SK-N-SH treated with all-trans-retinoic acid at 6 μM for 48 hours (cell line): Measurements from ENCODE around the gene STXBP2.

Experiments
- ATAC-seq: fragments of 200-7000 bp; cut with Tn5 transposase; 3 replicates; pipeline ENCODE4 v1.9.1; 2020; ENCODE audit warnings: mild to moderate bottlenecking, moderate library complexity
- ARNTL ChIP-seq: fragments of 450-650 bp; formaldehyde crosslinking; IDR thresholded peaks from 2 replicates; pipeline ENCODE4 v1.5.0; 2020; ENCODE audit warnings: low read depth, mild to moderate bottlenecking, moderate library complexity, borderline replicate concordance
- CREB5 ChIP-seq: fragments of 250-450 bp; sonication (Bioruptor Pico); IDR thresholded peaks from 2 replicates; pipeline ENCODE4 v1.5.1; 2020; ENCODE audit warnings: low read depth, mild to moderate bottlenecking, moderate library complexity
- ESRRG ChIP-seq: fragments of 250-450 bp; sonication (Bioruptor Pico); IDR thresholded peaks from 2 replicates; pipeline ENCODE4 v1.6.1; 2021; ENCODE audit warnings: mild to moderate bottlenecking
- ISL1 ChIP-seq: fragments of 250-450 bp; sonication (Bioruptor Pico); IDR thresholded peaks from 2 replicates; pipeline ENCODE4 v2.1.2; 2022; ENCODE audit warnings: mild to moderate bottlenecking, moderate library complexity
- OSR1 ChIP-seq: fragments of 250-450 bp; sonication (Bioruptor Pico); IDR thresholded peaks from 2 replicates; pipeline ENCODE4 v1.8.0; 2022; ENCODE audit warnings: moderate library complexity, mild to moderate bottlenecking, inconsistent platforms
- PATZ1 ChIP-seq: fragments of 250-450 bp; sonication (Bioruptor Pico); IDR thresholded peaks from 2 replicates; pipeline ENCODE4 v1.8.0; 2020; ENCODE audit warnings: mild to moderate bottlenecking, moderate library complexity, borderline replicate concordance
- RARB ChIP-seq: fragments of 250-450 bp; sonication (Bioruptor Pico); IDR thresholded peaks from 2 replicates; pipeline ENCODE4 v1.8.0; 2021; ENCODE audit warnings: mild to moderate bottlenecking, moderate library complexity
- TCF4 ChIP-seq: fragments of 250-450 bp; sonication (Bioruptor Pico); IDR thresholded peaks from 2 replicates; pipeline ENCODE4 v1.8.0; 2021; ENCODE audit warnings: mild to moderate bottlenecking, moderate library complexity, borderline replicate concordance
- TOX ChIP-seq: fragments of 250-450 bp; sonication (Bioruptor Pico); IDR thresholded peaks from 2 replicates; pipeline ENCODE4 v1.8.0; 2021; ENCODE audit warnings: mild to moderate bottlenecking, moderate library complexity, borderline replicate concordance
- TSHZ2 ChIP-seq: fragments of 250-450 bp; sonication (Bioruptor Pico); IDR thresholded peaks from 2 replicates; pipeline ENCODE4 v1.5.0; 2020; ENCODE audit warnings: mild to moderate bottlenecking, moderate library complexity
- ZC3H10 ChIP-seq: fragments of 250-450 bp; sonication (Bioruptor Pico); IDR thresholded peaks from 2 replicates; pipeline ENCODE4 v1.5.1; 2021; ENCODE audit warnings: mild to moderate bottlenecking, moderate library complexity
- ZFP3 ChIP-seq: fragments of 250-450 bp; sonication (Bioruptor Pico); IDR thresholded peaks from 2 replicates; pipeline ENCODE4 v1.5.0; 2020; ENCODE audit warnings: mild to moderate bottlenecking, moderate library complexity
- ZFP30 ChIP-seq: fragments of 450-650 bp; formaldehyde crosslinking; IDR thresholded peaks from 2 replicates; pipeline ENCODE4 v1.5.0; 2022; ENCODE audit warnings: mild to moderate bottlenecking, moderate library complexity
- ZNF8 ChIP-seq: fragments of 450-650 bp; formaldehyde crosslinking; IDR thresholded peaks from 2 replicates; pipeline ENCODE4 v1.5.0; 2020; ENCODE audit warnings: mild to moderate bottlenecking, moderate library complexity
- TF ChIP-seq, protein P1 (sequence below): fragments of 250-450 bp; sonication (Bioruptor Pico); IDR thresholded peaks from 2 replicates; pipeline ENCODE4 v1.5.1; 2021; ENCODE audit warnings: mild to moderate bottlenecking, moderate library complexity
- TF ChIP-seq, protein P2 (sequence below): fragments of 250-450 bp; sonication (Bioruptor Pico); IDR thresholded peaks from 2 replicates; pipeline ENCODE4 v1.8.0; 2021; ENCODE audit warnings: low read depth, mild to moderate bottlenecking, moderate library complexity, borderline replicate concordance

Gene STXBP2

DNA sequence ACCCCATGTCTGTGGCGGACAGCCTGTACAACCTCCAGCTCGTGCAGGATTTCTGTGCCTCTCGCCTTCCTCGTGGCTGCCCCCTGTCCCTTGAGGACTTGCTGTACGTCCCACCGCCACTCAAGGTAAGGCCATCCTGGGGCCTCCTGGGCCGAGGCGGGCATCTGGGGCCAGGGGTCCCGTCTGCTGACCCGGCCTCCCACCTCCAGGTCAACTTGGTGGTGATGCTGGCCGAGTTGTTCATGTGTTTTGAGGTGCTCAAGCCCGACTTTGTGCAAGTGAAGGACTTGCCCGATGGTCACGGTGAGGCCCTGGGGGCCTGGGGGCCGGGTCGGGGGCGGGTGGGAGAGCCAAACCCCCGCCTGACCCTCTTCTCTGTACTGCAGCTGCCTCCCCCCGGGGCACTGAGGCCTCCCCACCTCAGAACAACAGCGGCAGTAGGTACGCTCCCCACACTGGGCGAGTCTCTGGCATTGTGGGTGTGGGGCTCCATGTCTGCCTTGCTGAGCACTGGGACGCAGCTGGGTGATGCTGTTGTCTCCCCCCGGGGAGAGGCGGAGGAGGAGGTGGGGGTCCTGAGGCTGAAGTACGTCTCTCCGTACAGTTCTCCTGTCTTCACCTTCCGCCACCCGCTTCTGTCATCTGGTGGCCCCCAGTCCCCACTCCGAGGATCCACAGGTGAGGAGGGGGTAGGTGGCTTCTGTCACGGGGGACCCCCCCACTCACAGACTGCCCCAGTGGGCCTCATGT, 26.2 kb upstream of the STXBP2 start:
- TF ChIP-seq, protein P1, sequence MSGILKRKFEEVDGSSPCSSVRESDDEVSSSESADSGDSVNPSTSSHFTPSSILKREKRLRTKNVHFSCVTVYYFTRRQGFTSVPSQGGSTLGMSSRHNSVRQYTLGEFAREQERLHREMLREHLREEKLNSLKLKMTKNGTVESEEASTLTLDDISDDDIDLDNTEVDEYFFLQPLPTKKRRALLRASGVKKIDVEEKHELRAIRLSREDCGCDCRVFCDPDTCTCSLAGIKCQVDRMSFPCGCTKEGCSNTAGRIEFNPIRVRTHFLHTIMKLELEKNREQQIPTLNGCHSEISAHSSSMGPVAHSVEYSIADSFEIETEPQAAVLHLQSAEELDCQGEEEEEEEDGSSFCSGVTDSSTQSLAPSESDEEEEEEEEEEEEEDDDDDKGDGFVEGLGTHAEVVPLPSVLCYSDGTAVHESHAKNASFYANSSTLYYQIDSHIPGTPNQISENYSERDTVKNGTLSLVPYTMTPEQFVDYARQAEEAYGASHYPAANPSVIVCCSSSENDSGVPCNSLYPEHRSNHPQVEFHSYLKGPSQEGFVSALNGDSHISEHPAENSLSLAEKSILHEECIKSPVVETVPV (CRISPR knock-in tag), result no peak
- TF ChIP-seq PATZ1 (CRISPR knock-in tag), result no peak
- TF ChIP-seq ZNF8 (CRISPR knock-in tag), result no peak
- TF ChIP-seq ZFP30 (CRISPR knock-in tag), result no peak
- TF ChIP-seq RARB, result no peak
- TF ChIP-seq, all 23 proteins: peak for 0
- no peak for ATAC-seq

DNA sequence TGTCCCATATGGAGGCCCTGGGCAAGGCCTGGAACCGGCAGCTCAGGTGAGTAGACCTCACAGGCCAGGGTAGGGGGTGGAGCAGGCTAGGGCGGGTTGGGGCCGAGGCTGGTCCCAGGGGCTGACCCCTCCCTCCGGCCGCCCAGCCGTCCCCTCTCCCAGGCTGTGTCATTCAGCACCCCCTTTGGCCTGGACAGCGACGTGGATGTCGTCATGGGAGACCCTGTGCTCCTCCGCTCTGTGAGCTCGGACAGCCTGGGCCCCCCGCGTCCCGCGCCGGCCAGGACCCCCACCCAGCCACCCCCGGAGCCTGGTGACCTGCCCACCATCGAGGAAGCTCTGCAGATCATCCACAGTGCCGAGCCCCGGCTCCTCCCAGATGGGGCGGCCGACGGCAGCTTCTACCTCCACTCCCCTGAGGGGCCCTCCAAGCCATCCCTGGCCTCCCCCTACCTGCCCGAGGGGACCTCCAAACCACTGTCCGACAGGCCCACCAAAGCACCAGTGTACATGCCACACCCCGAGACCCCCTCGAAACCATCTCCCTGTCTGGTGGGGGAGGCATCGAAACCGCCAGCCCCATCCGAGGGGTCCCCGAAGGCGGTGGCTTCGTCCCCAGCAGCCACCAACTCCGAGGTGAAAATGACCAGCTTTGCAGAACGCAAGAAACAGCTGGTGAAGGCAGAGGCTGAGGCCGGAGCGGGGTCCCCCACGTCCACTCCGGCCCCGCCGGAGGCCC, 25.2 kb upstream of the STXBP2 start:
- TF ChIP-seq TOX (CRISPR knock-in tag), result no peak
- no peak for TF ChIP-seq OSR1 (CRISPR knock-in tag)
- no peak for TF ChIP-seq ZFP3
- TF ChIP-seq, all 23 proteins: peak for 0
- ATAC-seq, result no peak

DNA sequence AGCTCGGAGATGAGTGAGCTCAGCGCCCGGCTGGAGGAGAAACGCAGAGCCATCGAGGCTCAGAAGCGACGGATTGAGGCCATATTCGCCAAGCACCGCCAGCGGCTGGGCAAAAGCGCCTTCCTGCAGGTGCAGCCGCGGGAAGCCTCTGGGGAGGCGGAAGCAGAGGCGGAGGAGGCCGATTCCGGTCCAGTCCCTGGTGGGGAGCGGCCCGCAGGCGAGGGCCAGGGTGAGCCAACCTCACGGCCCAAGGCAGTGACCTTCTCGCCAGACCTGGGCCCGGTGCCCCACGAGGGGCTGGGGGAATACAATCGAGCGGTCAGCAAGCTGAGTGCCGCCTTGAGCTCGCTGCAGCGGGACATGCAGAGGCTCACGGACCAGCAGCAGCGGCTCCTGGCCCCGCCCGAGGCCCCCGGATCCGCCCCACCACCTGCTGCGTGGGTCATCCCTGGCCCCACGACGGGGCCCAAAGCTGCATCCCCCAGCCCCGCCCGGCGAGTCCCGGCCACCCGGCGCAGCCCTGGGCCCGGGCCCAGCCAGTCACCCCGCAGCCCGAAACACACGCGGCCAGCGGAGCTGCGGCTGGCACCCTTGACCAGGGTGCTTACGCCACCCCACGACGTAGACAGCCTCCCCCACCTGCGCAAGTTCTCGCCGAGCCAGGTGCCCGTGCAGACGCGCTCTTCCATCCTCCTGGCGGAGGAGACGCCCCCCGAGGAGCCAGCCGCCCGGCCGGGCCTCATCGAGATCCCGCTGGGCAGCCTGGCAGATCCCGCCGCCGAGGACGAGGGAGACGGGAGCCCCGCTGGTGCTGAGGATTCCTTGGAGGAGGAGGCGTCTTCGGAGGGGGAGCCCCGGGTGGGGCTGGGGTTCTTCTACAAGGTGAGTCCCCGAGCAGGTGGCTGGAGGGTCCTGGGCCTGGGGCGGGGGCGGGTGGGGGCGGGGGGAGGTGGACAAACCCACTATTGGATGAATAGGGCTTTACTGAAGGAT, 24.3 kb upstream of the STXBP2 start:
- no peak for ATAC-seq
- no peak for TF ChIP-seq ESRRG
- TF ChIP-seq TSHZ2 (CRISPR knock-in tag), result no peak
- TF ChIP-seq ZC3H10 (CRISPR knock-in tag), result no peak
- no peak for TF ChIP-seq CREB5
- no peak for TF ChIP-seq ISL1 (CRISPR knock-in tag)
- no peak for TF ChIP-seq ARNTL (CRISPR knock-in tag)
- TF ChIP-seq OSR1 (CRISPR knock-in tag), result no peak
- TF ChIP-seq TOX (CRISPR knock-in tag), result no peak
- TF ChIP-seq ZNF8 (CRISPR knock-in tag), result no peak
- TF ChIP-seq, protein P2, sequence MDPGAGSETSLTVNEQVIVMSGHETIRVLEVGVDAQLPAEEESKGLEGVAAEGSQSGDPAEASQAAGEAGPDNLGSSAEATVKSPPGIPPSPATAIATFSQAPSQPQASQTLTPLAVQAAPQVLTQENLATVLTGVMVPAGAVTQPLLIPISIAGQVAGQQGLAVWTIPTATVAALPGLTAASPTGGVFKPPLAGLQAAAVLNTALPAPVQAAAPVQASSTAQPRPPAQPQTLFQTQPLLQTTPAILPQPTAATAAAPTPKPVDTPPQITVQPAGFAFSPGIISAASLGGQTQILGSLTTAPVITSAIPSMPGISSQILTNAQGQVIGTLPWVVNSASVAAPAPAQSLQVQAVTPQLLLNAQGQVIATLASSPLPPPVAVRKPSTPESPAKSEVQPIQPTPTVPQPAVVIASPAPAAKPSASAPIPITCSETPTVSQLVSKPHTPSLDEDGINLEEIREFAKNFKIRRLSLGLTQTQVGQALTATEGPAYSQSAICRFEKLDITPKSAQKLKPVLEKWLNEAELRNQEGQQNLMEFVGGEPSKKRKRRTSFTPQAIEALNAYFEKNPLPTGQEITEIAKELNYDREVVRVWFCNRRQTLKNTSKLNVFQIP, result no peak
- TF ChIP-seq TCF4 (CRISPR knock-in tag), result no peak
- TF ChIP-seq PATZ1 (CRISPR knock-in tag), result no peak
- TF ChIP-seq ZFP30 (CRISPR knock-in tag), result no peak
- TF ChIP-seq ZFP3, result no peak
